Bronchial epithelial cell (primary cell): Measurements from ENCODE around the gene TPST2. TPM values are rescaled to one million over a fixed set of nuclear protein-coding genes. Genes with fewer than 3 reads are reported as not detected.

Experiments used
- DNase-seq: peaks from one replicate; pipeline ENCODE4 v3.0.0-alpha.2; 2010; ENCODE audit warnings: low read depth
- FAIRE-seq: peaks from 2 replicates; lab custom pipeline; 2011; peaks lifted over from hg19 to GRCh38; lab: Jason Lieb, UNC
- H3K27me3 ChIP-seq: 2 replicates; pipeline ENCODE4 v1.5.1; 2011; ENCODE audit warnings: low read length; ENCODE audit not compliant: control insufficient read depth, insufficient read depth
- H3K36me3 ChIP-seq: 2 replicates; pipeline ENCODE4 v1.5.1; 2011; ENCODE audit warnings: low read length; ENCODE audit not compliant: control insufficient read depth, insufficient read depth
- H3K4me3 ChIP-seq: 2 replicates; pipeline ENCODE4 v1.5.1; 2011; ENCODE audit warnings: mild to moderate bottlenecking, low read depth, low read length, control low read depth
- total RNA-seq: library from RNA; depleted of rRNA; stranded (reverse); fragments of >200 nt; gene quantifications from 2 replicates; pipeline ENCODE4 v1.2.1, GENCODE V29; 2014
- TF ChIP-seq, protein P1 (sequence below): IDR thresholded peaks from 2 replicates; pipeline ENCODE4 v1.5.1; 2011; ENCODE audit warnings: mild to moderate bottlenecking, moderate library complexity, low read length, control low read depth, inconsistent platforms; ENCODE audit not compliant: insufficient read depth, severe bottlenecking

TPST2 gene
- total RNA-seq, 1 donor from 2014 or later, result 18.4 TPM

DNA sequence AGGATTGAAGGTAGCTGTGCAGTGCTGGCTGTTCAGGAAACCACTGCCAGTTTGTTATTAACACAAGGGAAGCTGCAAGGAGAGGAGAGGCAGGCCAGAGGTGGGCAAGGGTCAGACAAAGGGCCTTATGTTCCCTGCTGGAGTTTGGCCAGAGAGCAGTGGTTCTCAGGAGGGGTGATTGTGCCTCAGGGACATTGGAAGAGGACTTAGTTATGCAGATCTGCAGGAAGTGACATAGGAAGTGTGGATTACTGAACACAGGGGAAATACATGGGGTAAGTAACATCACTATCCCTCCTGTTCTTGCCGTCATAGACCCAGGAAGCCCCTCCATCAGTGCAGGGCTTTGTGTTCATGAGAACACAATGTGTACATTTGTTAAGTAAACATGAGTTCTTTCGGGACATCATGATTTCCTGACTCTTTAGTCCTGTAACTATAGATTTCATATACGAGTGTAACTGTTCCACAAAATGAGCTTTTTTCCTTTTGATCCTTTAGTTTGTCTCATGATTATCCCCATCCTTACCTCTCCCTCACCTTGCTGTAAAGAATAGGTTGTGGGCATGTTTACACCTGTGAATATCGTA, 100.4 kb downstream of the TPST2 start:
- TF ChIP-seq, protein P1, sequence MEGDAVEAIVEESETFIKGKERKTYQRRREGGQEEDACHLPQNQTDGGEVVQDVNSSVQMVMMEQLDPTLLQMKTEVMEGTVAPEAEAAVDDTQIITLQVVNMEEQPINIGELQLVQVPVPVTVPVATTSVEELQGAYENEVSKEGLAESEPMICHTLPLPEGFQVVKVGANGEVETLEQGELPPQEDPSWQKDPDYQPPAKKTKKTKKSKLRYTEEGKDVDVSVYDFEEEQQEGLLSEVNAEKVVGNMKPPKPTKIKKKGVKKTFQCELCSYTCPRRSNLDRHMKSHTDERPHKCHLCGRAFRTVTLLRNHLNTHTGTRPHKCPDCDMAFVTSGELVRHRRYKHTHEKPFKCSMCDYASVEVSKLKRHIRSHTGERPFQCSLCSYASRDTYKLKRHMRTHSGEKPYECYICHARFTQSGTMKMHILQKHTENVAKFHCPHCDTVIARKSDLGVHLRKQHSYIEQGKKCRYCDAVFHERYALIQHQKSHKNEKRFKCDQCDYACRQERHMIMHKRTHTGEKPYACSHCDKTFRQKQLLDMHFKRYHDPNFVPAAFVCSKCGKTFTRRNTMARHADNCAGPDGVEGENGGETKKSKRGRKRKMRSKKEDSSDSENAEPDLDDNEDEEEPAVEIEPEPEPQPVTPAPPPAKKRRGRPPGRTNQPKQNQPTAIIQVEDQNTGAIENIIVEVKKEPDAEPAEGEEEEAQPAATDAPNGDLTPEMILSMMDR, result no peak
- H3K36me3 ChIP-seq, result peaks cover 18% of the 10 kb centered on the region
- FAIRE-seq (peak; percentile 18), DNase-seq (no peak)
- H3K27me3 ChIP-seq, result no peaks in the 10 kb centered on the region
- no peak overlapping the region for H3K4me3 ChIP-seq

DNA sequence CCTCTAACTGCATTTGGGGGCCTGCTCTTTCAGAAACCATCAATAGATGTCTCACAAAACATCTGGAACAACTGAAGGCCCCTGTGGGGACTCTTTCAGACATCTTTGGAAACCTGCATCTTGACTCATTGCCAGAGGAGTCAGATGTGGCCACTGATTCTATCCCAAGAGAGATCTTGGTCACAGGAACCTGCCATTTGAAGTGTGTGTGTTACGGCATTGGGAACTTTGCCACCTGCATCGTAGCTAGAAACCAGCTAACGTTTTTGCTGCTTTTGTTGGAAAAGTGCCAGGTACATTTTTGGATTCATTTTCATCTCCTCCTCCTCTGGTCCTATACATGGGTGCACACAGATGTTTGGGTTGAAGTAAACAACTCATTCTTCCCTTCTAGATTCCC, 101.9 kb downstream of the TPST2 start:
- peaks cover 16% of the 10 kb centered on the region for H3K36me3 ChIP-seq
- TF ChIP-seq, protein P1, result no peak
- no peak for FAIRE-seq
- no peak for DNase-seq
- H3K27me3 ChIP-seq, result no peaks in the 10 kb centered on the region
- no peak overlapping the region for H3K4me3 ChIP-seq

DNA sequence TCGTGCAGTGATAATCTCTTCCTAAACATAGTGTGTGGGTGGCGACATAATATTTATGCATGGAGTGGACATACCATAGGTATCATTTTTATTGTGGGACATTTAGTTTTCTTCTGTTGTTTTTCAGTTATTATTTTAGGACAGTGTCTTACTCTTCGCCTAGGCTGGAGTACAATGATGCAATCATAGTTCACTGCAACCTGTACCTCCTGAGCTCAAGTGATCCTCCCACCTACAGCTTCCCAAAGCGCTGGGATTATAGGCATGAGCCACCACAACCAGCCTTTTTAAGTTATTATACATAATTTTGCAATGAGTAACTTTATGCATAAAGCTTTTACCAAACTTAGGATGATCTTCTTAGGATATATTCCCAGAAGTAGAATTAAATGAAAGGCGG, 103.5 kb downstream of the TPST2 start:
- FAIRE-seq (no peak), DNase-seq (no peak)
- TF ChIP-seq, protein P1, result no peak

DNA sequence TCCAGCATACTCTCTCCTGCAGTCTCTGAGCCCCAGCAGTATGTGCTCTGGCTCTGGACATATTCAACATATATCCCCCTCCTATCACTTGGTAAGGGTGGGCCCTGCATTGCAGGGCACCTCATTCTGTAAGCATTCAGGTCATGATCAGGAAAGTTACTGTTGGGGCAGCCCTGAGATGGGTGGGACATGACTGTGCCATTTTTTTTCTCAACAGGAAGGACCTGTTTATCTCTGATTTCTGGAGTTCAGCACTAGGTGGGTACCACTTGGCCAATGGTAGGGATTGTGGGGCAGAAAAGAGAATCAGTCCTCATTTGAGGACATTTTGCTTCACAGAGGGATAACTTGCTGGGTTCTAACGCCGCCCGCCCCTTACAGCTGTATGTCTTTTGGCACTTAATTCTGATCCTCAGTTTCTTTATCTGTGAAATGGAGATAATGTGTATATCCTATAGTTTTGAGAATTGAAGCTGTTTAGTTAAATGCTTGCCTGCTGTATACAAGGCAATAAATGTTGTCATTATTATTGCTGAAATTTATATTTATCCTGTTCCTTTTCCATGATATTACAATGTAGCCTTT, 104.0 kb downstream of the TPST2 start:
- H3K36me3 ChIP-seq, result peaks cover 8% of the 10 kb centered on the region
- TF ChIP-seq, protein P1, result no peak
- DNase-seq, result no peak
- H3K27me3 ChIP-seq, result no peaks in the 10 kb centered on the region
- no peak for FAIRE-seq
- H3K4me3 ChIP-seq, result no peak overlapping the region

More for the DNA sequence above, 103.5 kb downstream of the TPST2 start:
- H3K27me3 ChIP-seq, result no peaks in the 10 kb centered on the region
- peaks cover 8% of the 10 kb centered on the region for H3K36me3 ChIP-seq
- no peak overlapping the region for H3K4me3 ChIP-seq

DNA sequence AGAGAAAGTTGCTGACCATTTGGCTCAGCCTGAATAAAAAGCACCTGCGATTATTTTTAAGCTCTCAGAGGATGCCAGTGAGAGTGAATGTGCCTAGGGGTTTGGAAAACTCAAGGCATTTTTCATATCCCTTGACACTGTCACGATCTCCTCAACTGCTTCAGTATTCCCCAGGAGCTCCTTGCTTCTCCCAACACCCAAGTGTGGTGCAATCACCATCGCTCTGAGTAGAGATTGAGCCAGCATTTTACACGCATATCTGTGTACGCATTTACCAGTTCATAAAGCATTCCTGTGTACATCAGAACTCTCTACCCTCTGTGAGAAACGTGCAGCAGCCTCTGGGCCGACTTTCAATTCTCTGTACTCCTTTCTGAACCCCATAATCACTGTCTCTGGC, 104.9 kb downstream of the TPST2 start:
- DNase-seq (peak; percentile 16), FAIRE-seq (no peak)
- TF ChIP-seq, protein P1, result no peak
- H3K27me3 ChIP-seq, result no peaks in the 10 kb centered on the region
- no peak overlapping the region for H3K4me3 ChIP-seq
- peaks cover 7% of the 10 kb centered on the region for H3K36me3 ChIP-seq

DNA sequence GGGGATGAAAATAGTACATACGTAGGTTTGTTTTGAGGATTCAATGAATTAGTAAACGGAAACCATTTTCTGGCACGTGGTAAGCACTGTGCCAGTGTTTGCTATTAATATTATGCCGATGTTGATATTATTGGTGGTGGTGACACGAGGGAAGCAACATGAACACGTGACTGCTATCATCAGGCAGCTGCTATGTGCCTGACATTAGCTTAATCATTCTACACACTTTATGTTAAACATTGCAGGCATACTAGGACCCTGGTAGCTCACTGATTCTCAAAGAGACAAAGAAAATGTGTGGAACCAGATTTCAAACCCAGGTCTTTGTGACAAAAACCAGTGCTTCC, 105.6 kb downstream of the TPST2 start:
- H3K36me3 ChIP-seq, result peaks cover 7% of the 10 kb centered on the region
- no peak for FAIRE-seq
- peak; percentile 25 for DNase-seq
- H3K27me3 ChIP-seq, result no peaks in the 10 kb centered on the region
- peak overlapping the region; percentile 85 for H3K4me3 ChIP-seq
- TF ChIP-seq, protein P1, result no peak
